Muscle layer of colon (tissue), 2 donors: ENCODE data around the gene ZC3H18.

ENCODE experiments used
- H3K27ac ChIP-seq: one replicate; pipeline ENCODE4 v1.7.0; 2013; ENCODE audit warnings: low read depth, mild to moderate bottlenecking, low read length, moderate library complexity
- H3K27me3 ChIP-seq, 2 donors: one replicate each; pipeline ENCODE4 v1.7.0; 2013; ENCODE audit warnings: low read length in 2 of 2, mild to moderate bottlenecking in 2 of 2; ENCODE audit not compliant: insufficient read depth in 2 of 2, control insufficient read depth in 1 of 2
- H3K36me3 ChIP-seq: one replicate; pipeline ENCODE4 v1.7.0; 2013; ENCODE audit warnings: mild to moderate bottlenecking, low read length; ENCODE audit not compliant: insufficient read depth
- H3K4me1 ChIP-seq: one replicate; pipeline ENCODE4 v1.7.0; 2013; ENCODE audit warnings: mild to moderate bottlenecking, low read length; ENCODE audit not compliant: insufficient read depth
- H3K4me3 ChIP-seq, 2 donors: one replicate each; pipeline ENCODE4 v1.7.0; 2013; ENCODE audit warnings: low read length in 2 of 2, low read depth in 1 of 2, mild to moderate bottlenecking in 1 of 2, moderate library complexity in 1 of 2
- H3K9ac ChIP-seq: one replicate; pipeline ENCODE4 v1.7.0; 2013; ENCODE audit warnings: low read length
- H3K9me3 ChIP-seq: one replicate; pipeline ENCODE4 v1.7.0; 2013; ENCODE audit warnings: mild to moderate bottlenecking, low read length
- donor health status: abdominal sarcoma.
- donor health status: Adenocarcinoma of cecum.

ZC3H18 gene

DNA sequence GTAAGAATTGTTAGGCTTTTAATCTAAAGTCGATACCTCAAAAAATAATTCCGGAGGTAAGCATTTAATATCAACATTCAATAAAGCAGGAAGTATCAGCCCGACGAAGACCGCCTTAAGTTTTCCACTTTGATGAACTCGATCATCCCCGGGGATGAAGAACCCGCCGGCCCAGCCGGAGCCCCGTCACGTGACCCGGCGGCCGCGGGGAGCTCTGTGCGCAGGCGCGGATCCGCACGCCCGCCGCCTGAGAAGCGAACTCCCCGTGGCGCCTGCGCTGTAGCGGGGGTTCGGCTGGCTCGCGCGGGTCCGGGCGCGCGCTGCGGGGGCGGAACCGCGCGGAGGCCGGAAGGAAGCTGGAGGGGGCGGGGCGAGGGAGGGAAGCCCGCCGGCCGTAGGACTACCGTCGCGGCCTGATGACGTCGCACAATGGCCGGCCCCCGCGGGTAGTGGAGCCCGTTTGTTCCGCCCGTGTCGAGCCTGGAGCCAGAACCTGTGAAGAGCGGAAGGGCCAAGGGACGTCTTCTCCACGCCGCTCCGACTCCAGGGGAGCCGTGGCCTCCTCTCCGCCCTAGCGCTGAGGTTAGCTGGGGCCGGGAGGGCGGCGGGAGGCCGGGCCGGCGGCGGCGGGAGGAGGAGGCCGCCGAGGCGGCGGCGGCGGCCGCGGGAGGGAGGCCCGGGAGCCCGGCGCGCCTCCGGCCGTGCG, at the start of gene ZC3H18:
Gene ZC3H18, plus strand, starts transcription at position 419 of the 706 bp plus-strand sequence. CDS start 6,721 bp downstream, outside the sequence.
- Histone ChIP-seq H3K4me1 (peaks cover 12% of the 10 kb centered on the region), H3K36me3 (no peaks in the 10 kb centered on the region), H3K9ac (peak within 1 kb of the TSS; percentile 70), H3K4me3 (peak within 1 kb of the TSS; percentile 69 to 84), H3K27me3 (no peaks in the 10 kb centered on the region), H3K9me3 (no peaks in the 10 kb centered on the region), H3K27ac (peak within 1 kb of the TSS; percentile 76)

DNA sequence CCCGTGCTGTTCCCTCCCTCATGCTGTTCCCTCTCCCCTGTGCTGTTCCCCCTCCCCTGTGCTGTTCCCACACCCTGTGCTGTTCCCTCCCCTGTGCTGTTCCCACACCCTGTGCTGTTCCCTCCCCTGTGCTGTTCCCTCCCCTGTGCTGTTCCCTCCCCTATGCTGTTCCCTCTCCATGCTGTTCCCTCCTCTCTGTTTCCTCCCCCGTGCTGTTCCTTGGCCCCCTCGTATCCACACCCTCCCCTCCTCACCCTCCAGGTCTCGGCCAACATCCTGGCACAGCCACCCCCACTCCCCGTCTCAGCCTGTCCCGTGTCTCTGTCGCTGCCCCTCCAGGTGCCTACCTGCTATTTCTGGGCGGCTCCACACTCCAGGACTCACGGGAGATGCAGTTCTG, 48.5 kb upstream of the ZC3H18 start:
- Histone ChIP-seq H3K36me3 (no peaks in the 10 kb centered on the region), H3K27me3 (peaks cover 0 to 56% of the 10 kb centered on the region in 2 donors), H3K9me3 (no peaks in the 10 kb centered on the region), H3K4me3 (no peak overlapping the region), H3K27ac (no peak overlapping the region), H3K9ac (no peak overlapping the region), H3K4me1 (no peaks in the 10 kb centered on the region)

DNA sequence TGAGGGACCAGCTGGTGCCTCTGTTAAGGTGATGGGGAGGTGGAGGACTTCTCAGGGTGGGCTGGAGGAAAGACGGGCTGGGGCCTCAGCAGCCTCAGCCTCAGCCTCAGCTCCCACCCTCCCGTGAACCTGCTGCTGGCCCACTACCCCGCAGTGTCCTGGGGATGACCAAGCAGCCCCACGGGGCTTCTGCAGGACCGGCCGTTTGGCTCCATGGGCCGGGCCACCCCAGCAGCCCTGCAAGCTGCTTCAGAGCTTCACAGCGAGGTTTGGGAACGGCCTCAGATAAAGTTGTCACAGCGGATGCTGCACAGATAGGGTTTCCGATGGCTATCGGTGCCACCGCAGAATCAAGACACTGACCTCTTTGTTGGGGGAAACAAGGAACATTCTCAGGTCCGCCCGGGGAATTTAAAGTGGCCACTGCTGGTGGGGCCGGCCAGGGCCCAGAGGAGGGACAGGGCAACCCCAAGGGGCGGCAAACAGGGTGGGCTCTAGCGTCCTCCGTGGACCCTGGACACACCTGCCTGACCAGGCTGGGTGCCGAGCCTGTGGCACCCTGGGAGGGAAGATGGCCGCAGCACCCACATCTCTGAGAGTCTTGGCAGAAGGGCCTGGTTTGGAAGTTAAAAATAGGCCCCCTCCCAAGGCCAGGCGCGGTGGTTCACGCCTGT, 47.8 kb upstream of the ZC3H18 start:
- Histone ChIP-seq H3K27me3 (peaks cover 0 to 54% of the 10 kb centered on the region in 2 donors), H3K4me1 (peaks cover 6% of the 10 kb centered on the region), H3K27ac (no peak overlapping the region), H3K9me3 (no peaks in the 10 kb centered on the region), H3K36me3 (no peaks in the 10 kb centered on the region), H3K9ac (no peak overlapping the region), H3K4me3 (no peak overlapping the region)

DNA sequence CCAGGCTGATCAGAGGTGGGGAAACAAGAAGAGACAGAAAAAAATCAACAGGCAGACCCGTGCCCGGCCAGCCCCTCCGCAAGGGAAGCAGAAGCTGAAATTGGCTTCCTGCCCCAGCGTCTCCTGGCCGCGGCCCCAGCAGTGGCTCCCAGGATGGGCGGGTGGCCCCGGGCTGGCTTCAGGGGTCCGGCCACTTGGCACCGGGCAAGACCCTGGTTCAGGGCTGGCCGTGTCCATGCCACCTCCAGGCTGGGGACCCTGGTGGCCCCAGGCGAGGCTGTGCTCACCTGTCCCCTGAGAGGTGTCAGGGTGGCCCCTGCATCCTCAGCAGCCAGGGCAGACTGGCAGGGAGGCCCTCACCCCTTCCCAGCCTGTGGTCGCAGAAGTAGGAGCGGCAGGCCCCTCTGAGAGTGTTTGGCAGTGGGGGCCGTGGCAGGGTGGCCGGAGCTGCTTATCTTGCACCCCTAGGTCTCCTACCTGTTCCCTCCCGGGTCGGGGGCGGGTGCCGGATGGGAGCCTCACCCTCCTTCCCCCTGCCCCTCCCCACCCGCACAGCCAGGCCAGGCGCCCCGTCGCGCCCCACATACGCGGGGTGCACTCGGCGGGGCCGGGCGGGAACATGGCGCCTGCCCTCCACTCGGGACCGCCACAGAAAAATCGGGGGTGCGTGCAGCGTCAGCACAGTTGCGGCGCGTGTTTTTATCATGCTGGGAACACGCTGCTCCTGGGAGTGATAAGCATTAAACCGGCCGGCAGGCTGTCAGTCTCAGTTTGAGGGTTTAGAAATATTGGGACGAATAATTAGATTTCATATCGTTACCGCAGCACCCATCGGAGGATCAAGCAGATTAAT, 46.7 kb upstream of the ZC3H18 start:
- no peaks in the 10 kb centered on the region for H3K9me3 ChIP-seq
- H3K36me3 ChIP-seq: no peaks in the 10 kb centered on the region
- H3K27ac ChIP-seq: no peak overlapping the region
- no peak overlapping the region for H3K9ac ChIP-seq
- H3K27me3 ChIP-seq: peaks cover 0 to 48% of the 10 kb centered on the region in 2 donors
- H3K4me3 ChIP-seq: no peak overlapping the region
- H3K4me1 ChIP-seq: peaks cover 7% of the 10 kb centered on the region

DNA sequence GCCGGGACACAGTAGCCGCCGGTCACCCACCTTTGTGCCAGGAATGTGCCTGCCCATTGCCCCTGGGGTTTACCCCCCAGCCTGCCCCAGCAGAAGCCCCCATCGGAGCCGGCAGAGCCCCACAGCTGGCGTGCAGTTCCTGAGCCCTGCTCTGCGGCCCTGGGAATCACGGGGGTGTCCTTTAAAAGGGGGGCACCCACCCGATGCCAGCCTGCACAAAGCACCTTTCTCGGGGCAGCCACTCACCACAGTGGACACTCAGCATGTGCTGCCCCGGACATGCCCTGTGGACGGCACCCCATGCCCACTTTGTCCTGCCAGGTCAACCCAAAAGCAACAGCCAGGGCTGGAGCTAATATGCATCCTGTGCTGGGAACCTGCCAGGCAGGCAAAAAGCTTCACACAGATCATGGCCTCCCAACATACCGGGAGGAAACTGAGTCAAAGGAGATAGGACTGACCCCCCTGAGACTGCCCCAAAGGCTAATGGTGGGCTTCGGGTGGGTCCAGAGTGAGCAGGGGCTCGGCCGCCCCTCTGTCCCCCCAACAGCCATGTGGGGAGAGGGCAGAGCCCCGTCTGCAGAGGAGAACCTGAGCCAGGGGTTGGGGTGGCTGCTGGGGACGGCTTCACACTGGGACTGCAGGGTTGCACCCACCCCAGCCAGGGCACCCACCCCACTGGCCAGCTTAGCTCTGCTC, 45.8 kb upstream of the ZC3H18 start:
- H3K4me3 ChIP-seq: no peak overlapping the region
- peaks cover 0 to 44% of the 10 kb centered on the region in 2 donors for H3K27me3 ChIP-seq
- no peaks in the 10 kb centered on the region for H3K9me3 ChIP-seq
- no peaks in the 10 kb centered on the region for H3K36me3 ChIP-seq
- H3K9ac ChIP-seq: no peak overlapping the region
- no peak overlapping the region for H3K27ac ChIP-seq
- H3K4me1 ChIP-seq: peaks cover 7% of the 10 kb centered on the region

DNA sequence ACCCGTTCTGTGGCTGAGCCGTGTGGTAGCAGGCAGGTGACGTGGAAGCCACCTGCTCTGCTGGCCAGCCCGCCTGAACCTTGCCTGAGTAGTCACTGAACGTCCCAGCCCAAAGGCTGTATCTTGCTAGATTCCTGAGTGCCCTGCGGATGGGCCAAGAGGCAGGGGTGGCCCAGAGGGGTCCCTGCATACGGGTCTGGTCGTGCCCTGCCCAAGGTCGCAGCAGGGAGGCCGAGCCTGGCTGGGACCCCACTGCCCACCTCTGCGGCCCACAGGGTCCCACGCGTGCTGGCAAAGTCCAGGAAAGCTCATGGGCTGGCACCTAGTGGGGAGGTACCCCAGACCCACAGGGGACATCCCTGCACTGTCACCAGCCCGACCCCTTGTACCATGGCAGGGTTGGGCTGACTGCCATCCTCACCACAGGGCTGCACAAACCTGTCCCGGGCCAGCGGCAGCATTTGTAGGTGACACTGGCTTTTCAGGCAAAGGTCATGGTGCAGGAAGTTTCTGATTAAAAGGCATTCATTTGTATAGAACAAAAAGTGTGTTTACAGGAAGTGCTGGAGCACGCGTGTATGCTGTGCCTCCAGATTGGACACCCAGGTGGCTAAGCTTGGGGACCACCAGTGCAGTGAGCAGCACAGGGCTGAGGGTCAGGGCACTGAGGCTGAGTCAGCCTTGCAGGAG, 45.1 kb upstream of the ZC3H18 start:
- Histone ChIP-seq H3K27me3 (peaks cover 0 to 40% of the 10 kb centered on the region in 2 donors), H3K4me1 (peaks cover 7% of the 10 kb centered on the region), H3K9me3 (no peaks in the 10 kb centered on the region), H3K9ac (no peak overlapping the region), H3K36me3 (no peaks in the 10 kb centered on the region), H3K4me3 (no peak overlapping the region), H3K27ac (no peak overlapping the region)

DNA sequence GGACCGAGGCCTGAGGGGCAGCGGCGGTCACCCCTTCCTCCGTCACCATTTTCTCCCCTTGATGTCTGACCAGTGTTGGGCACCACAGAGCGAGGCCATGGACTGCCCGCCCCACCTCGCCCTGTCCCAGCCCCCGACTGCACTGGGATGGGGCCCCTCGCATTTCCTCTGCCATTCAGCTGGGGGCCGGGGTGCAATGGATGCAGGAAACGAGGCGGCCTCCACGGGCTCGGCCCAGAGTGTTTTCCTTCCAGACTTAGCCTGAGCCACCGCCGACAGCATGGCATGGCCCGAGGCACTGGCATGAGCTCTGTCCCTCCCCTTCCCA, 44.6 kb upstream of the ZC3H18 start:
- Histone ChIP-seq H3K27ac (no peak overlapping the region), H3K9me3 (no peaks in the 10 kb centered on the region), H3K27me3 (peaks cover 0 to 36% of the 10 kb centered on the region in 2 donors), H3K9ac (no peak overlapping the region), H3K4me1 (peaks cover 7% of the 10 kb centered on the region), H3K36me3 (no peaks in the 10 kb centered on the region), H3K4me3 (no peak overlapping the region)

DNA sequence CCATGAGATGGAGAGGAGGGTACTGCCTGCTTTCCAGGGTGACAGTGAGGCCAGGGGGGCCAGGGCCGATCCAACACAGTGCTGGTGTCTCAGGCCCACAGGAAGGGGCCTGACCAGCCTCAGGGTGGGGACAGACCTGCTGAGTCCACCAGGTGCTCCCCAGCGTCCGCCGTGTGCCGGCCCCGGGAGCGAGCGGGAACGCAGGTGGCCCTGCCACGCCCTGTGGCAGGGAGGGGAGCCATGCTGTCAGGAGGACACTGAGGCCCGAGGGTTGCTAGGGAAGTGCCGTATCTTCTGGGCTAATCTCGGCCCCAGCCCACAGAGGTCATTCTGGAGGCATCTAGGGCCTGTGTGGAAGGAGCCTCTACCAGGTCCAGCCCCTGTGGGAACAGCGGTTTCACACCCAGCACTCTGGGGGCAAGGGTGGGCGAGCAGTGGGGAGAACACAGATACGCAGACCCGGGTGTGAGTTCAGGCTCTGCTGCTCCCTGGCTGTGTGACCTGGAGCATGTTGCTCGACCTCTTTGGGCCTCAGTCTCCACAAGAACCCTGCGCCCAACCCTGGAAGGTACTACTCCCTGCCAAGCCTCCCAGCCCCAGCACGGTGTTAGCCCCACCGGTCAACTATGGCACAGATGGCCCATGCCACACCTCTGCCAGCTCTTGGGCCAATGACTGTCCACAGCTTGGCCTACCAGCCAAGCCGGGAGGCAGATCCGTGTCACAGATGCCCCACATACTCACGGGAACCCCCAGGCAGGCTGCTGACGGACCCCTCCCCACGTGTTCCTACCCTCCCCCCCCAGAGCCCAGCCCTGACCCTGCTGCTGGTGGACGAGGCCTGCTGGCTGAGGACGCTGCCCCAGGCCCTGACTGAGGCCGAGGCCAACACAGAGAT, 43.9 kb upstream of the ZC3H18 start:
- H3K4me3 ChIP-seq: no peak overlapping the region
- peaks cover 7% of the 10 kb centered on the region for H3K4me1 ChIP-seq
- no peaks in the 10 kb centered on the region for H3K9me3 ChIP-seq
- no peak overlapping the region for H3K27ac ChIP-seq
- peaks cover 0 to 36% of the 10 kb centered on the region in 2 donors for H3K27me3 ChIP-seq
- H3K9ac ChIP-seq: no peak overlapping the region
- no peaks in the 10 kb centered on the region for H3K36me3 ChIP-seq

DNA sequence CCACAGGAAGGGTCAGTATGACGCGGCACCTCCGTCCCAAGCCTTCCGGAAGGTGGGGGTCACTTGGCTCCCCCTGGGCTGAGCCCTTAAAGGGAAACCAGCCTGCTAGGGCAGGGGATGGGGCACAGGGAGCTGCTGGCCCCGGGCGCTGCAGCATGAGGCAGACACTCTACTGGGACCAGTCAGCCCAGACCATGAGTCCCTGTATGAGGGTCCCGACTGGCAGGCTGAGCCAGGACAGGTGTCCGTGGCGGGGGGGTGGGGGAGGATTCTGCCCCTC, 43.4 kb upstream of the ZC3H18 start:
- Histone ChIP-seq H3K27ac (no peak overlapping the region), H3K9ac (no peak overlapping the region), H3K36me3 (no peaks in the 10 kb centered on the region), H3K27me3 (peaks cover 0 to 34% of the 10 kb centered on the region in 2 donors), H3K4me1 (peaks cover 7% of the 10 kb centered on the region), H3K9me3 (no peaks in the 10 kb centered on the region), H3K4me3 (no peak overlapping the region)

DNA sequence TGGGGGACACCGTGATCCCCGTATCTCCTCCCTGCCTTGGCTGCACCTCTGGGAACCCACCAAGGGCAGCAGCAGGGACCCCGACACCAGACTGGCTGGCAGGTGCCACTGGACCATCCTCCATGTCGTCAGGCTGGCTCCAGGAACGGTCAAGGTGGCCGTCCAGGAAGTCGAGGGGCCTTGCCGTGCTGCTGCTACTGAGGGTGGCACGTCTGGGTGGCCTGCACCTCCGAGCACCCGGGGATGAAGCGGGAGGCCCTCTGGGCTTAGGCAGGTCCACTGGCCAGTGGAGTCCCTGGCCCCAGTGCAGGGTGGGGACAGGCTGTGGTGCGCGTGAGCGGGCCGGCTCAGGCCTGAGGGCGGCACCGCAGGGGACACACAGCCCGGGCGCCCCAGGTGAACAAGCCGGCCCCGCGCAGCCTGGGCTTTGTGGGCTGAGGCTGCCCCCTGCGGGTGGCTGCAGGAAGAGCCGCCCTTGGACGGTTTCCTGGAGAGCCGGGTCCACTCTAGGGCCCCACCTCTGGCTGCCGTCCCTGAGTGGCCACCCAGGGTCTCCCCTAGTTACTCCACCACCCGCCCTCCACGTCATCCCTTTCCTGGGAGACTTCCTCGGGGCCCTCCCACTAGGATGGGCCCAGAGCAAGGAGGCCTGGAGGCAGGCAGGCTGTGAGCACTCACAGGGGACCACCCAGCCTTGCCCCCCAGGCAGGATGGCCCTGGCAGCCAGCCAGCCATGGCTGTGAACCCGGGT, 42.8 kb upstream of the ZC3H18 start:
- H3K9me3 ChIP-seq: no peaks in the 10 kb centered on the region
- H3K27ac ChIP-seq: no peak overlapping the region
- no peaks in the 10 kb centered on the region for H3K36me3 ChIP-seq
- peaks cover 0 to 29% of the 10 kb centered on the region in 2 donors for H3K27me3 ChIP-seq
- no peak overlapping the region for H3K4me3 ChIP-seq
- peaks cover 9% of the 10 kb centered on the region for H3K4me1 ChIP-seq
- no peak overlapping the region for H3K9ac ChIP-seq
